Measurements from ENCODE around the gene OR5V1.
"Not testable (repeated sequence)": the region's sequence is repeated elsewhere in the genome, so short reads cannot be mapped to it uniquely, and the experiment has no call there.

The OR5V1 gene

DNA sequence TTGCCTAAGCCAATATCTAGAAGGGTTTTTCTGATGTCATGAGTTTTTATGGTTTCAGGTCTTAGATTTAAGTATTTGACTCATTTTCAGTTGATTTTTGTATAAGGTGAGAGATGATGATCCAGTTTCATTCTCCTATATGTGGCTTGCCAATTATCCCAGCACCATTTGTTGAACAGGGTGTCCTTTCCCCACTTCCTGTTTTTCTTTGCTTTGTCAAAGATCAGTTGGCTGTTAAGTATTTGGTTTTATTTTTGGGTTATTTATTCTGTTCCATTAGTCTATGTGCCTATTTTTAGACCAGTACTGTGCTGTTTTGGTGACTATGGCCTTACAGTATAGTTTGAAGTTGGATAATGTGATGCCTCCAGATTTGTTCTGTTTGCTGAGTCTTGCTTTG is 45.3 kb downstream of the OR5V1 start:
- H3K36me3 ChIP-seq (replicated peaks); in situ Hi-C loops (cut with MboI; ENCODE audit: low sequenced_read_pairs); H3K9me3 ChIP-seq; H3K27me3 ChIP-seq (ENCODE audit: low read depth); H3K4me1 ChIP-seq; DNase-seq (ENCODE audit: low spot score in 2 of 2); H3K4me3 ChIP-seq: not testable (repeated sequence)

DNA sequence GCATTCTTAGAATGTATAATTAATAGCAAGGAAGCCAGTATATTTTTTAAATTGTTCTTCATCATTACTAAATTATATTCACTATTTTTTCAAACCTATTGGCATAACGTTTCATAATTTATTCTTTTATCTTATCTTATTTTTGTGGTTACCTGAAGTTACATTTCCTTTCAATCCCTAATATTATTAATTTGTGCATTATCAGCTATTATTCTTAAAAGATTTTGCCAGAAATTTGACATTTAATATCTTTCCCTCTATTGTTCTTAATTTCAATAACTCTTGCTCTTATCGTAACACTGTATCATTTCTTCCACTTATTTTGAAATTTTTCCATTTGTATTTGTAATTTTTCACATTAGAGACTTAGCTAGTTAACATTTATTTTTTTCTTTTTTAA is 48.7 kb downstream of the OR5V1 start:
- Histone ChIP-seq H3K27me3 (ENCODE audit: low read depth) (no peaks in the 10 kb centered on the region), H3K4me3 (no peak overlapping the region), H3K4me1 (no peaks in the 10 kb centered on the region), H3K9me3 (no peaks in the 10 kb centered on the region), H3K36me3 (replicated peaks) (no peaks in the 10 kb centered on the region)
- DNase-seq (ENCODE audit: low spot score in 2 of 2), result no peak
- in situ Hi-C loops (cut with MboI; ENCODE audit: low sequenced_read_pairs), result no loop called here

Data from HAP-1 (cell line).